NCI-H510A (cell line): Measurements from ENCODE around the gene WDR5.

Experiments used
- DNase-seq: peaks from one replicate; lab custom pipeline; 2025; lab: John Stamatoyannopoulos, UW

The WDR5 gene

DNA sequence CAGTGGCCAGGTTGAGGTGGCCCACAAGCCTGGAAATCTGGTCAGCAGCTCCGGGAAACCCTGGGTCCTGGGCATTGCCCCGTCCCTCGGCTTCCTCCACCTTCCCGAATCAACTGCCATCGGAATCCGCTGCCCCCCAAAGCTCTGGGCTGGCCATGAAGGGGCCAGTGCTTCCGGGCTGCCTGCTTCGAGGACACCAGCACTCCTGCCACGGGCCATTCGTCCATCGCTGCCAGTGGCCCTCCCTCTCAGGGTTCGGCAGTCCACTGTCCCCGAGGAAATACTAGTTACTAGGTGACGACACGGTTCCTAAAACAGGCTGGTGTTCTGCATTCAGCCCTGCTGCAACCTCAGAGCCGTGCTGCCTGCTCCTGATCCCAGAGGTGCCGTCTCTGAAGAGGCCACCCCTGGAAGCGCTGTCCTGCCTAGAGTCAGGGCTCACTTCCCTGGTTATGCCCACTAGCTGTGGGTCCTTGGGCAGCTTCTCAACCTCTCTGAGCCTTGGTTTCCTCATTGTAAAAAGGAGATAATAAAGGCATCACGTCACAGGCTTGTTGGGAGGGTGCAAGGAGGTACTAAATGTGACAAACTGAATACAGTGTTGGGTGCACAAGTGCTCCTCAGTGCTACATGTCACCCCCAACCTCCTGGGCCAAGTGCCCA is 3.5 kb upstream of the WDR5 start:
- DNase-seq: no peak

DNA sequence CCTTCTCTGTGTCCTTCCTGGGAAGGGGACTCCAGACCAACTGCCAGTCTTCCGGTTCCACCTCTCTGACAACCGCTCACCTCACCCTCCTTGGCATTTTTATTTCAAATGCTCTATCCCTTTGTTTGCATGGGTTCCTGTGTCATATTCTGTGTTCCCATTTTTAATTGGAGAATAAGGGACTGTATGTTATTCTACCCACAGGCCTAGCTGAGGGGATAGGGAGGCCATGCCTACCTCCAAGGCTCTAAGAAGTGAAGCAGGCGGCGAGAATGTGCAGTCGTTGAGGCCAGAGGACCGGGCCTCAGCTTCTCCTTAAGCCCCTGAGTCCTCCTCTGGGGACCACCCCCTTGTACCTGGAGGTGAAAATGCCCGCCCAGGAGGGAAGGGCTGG is 936 bp upstream of the WDR5 start:
- DNase-seq: no peak

DNA sequence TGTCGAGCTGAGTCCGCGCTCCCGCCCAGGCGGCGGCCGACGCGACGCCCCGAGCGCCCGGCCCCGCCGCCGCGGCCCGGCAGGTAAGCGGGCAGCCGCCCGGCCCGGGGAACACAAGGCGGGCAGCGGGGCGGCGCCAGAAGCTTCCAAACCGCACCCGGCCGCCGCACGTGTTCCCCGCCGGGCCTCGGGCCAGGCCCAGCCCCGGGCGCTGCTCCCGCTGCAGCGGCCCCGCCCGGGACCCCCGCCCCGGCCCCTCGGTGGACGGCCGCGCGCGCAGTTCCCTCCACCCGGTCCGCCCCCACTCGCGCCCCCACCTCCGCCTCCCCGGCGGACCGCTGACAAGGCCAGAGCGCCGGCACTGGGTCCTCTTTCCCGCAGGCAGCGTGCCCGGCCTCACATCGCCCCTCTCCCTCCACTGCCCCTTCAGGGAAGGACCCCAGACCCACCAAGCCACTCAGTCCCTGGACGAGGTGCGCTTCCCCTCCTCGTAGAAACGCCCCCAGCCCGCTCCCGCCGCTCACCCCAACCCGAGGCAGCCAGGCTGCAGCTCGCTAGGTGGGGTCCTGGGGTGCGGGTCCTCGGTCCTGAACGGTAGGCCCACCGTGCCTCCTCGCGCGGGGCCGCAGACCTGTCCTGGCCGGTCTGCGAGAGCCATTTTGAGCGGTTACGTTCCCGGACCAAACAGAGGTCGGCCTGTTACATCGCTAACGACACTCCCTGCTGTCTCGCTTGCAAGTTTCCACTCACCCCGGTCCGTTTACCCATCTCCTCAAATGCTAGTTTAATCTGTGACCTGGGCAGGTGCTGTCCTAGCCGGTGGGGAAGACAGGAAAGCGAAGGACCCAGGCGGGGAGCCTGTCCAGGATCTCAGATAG is 475 bp downstream of the WDR5 start:
- DNase-seq: no peak

DNA sequence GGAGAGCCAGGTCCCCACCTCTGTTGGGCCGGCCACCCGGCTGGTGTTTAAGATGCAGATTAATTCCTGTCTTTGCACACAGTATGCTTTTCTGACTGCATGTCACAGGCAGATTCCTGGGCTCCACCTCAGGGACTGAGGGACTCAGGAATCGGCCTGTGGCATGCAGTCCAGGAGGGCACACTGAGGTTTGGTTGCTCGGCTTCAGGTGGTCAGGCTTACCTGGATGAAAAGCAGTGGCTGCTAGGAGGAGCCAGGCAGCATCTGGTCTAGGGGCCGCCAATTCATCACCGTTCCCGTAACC is 1.1 kb downstream of the WDR5 start:
- DNase-seq: no peak

DNA sequence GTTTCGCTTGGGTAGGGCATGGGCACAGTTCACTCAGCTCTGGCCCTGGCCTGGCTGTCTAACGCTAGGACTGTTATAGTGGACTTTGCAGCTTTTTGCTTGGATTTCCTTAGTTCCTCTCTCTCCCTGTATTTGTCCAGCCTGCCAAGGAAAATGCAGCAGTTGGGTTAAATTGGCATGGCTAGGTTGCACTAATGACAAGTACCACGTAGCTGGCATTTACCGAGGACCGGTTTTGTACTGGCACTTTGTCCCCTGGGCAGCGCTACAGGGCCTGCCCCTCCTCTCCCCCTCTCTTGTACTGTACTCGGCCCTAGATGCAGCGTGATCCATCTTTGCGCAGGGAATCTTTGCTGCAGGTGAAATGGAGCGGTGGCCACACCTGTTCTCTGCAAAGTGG is 2.4 kb downstream of the WDR5 start:
- no peak for DNase-seq

DNA sequence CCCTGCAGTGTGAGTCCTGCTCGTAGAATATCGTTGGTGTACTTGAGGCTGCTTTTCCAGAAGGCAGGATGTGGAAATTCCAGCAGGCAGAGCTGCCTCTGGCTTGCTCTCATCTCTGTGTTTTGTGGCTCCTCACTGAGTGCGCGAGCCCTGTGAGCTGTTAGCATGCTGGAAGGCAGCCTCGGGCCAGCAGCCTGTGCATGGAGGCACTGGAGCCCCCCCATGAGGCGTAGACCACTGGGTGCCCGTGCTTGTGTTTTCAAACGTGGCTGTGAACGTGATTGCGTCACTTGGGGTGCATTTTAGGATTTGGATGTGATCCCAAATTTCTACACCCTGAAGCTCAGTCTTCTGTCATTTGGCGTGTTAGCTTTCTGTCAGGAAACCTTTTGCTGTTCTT is 3.2 kb downstream of the WDR5 start:
- no peak for DNase-seq

DNA sequence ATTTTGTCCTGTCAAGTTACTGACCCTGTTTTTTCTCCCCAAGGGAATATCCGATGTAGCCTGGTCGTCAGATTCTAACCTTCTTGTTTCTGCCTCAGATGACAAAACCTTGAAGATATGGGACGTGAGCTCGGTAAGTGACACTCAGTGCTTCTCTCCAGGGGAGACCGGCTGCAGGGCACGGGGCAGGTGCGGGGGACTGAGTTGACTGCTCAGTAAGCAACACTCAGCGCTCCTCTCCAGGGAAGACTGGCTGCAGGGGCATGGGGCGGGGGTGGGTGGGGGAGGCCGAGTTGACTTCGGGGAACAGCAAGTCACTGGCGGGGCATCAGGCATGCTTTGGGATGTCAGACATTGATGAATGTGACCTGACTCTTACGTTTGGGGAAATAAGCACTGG is 6.0 kb downstream of the WDR5 start:
- DNase-seq: no peak

DNA sequence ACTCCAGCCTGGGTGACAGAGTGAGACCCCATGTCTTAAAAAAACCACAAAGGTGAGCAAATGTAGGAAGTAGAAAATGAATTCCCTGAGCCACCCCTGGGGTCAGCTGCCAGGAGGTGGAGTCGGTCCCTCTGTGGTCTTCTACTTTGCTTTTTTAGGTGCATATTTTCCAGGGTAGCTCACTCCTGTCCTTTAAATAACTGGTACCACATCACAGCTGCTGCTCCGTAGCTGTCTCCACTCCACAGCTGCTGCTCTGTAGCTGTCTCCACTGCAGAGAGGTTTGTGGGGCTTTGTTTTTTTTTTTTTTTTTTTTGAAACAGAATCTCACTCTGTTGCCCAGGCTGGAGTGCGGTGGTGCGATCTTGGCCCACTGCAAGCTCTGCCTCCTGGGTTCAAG is 8.9 kb downstream of the WDR5 start:
- no peak for DNase-seq

DNA sequence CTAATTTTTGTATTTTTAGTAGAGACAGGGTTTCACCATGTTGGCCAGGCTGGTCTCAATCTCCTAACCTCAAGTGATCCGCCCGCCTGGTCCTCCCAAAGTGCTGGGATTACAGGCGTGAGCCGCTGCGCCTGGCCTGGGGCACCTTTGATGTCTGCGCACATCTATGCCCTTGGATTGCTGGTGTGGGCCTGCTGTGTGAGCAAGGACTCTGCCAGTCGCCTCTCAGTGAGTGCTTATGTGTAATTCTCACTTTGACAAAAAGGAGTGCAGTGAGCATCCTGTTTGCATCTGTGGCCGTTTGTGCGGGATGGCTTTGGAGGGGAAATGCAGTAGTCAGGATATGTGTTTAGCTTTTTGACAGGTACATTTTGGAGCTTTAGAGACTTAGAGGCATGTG is 9.4 kb downstream of the WDR5 start:
- no peak for DNase-seq

DNA sequence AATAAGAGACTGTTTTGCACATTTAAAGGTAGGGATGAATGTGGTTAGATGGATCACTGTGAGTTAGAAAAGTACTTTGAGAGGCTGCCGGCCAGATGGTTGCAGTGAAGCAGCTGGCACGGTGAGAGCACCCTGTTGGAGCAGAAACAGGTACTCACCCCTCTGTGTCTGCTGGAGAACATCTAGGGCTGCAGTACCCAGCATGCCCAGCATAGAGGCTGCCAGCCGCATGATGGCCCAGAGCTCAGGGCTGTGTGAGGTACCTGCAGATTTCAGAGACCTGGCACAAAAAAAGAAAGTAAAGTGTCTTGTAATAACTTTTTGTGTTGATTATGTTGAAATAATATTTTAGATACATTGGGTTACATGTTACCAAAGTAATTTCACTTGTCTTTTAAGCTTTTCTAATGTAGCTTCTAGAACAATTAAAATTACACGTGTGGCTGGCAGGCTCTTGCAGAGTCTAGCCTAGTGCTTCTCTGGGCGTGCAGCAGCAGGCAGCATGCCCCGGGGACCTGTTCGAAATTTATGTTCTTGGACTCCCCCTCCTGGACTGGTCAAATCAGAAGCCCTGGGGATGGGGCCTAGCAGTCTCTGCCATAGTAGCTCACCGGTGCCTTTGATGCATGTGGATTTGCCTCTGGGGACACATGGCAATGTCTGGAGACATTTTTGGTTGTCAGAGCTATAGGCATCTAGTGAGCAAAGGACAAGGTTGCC is 11.1 kb downstream of the WDR5 start:
- DNase-seq: no peak

DNA sequence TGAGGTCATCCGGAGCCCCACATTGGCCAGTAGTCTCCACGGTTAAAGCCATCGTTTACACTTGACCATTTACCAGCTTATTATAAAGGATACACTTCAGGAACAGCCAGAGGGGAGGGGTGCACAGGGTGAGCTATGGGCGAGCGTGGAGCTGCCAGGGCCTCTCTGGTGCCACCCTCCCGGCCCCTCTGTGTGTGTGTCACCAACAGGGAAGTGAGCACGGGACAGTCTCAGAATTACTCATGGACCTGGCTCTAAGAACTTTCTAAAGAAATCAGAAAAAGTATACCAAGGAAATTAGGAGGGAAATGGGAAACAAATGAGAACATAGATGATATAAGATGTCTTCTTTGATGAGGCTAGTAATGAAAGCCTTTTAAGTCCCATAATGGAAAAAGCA is 13.5 kb downstream of the WDR5 start:
- DNase-seq: no peak

DNA sequence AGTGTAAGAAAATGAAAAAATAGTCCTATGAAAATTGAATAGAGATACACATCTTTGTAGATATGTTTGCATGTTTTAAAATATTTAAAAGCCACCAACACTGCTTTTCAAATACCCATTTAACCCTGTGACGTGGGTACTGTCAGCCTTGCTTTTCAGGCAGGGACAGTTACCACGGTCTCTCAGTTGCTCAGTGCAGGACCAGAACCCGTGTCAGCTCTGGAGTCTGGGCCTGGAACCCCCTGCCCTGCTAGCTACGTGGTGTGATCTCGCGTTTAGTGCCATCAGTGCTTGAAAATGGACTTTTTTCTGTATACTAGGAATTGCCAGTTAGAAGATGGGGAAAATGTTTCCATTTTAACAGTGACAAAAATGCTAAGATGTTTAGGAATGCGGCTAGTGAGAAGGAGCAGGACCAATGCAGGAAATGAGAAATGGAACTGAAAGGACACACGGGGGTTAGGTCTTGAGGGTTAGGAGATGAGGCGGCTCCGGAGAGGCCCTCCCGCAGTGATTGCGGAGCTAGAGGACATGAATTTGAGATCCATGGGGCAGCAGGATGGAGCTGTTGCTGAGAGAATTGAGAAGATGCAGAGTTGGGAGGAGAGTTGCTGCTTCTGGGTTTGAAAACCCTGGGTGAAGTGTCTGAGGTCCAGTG is 14.8 kb downstream of the WDR5 start:
- no peak for DNase-seq

DNA sequence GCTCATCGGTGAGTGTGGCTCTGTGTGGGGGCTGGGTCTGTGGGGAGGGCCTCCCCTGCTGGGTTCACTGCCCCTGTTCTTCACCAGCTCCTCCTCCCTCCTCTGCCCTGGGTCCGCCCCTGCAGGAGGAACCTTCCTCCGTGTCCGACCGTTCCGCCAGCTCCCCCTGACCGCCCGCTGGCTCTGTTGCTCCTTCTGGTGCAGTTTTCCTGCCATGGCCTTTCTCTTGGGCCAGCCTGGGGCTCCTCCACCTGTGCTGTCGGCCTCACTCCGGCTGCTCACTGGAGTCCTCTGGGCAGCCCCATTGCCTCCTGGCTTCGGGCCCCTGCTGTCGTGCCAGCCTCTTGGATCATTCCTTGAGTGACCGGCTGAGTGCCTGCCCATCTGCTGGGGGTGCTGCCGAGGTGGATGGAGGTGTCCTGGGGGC is 16.2 kb downstream of the WDR5 start:
- no peak for DNase-seq

DNA sequence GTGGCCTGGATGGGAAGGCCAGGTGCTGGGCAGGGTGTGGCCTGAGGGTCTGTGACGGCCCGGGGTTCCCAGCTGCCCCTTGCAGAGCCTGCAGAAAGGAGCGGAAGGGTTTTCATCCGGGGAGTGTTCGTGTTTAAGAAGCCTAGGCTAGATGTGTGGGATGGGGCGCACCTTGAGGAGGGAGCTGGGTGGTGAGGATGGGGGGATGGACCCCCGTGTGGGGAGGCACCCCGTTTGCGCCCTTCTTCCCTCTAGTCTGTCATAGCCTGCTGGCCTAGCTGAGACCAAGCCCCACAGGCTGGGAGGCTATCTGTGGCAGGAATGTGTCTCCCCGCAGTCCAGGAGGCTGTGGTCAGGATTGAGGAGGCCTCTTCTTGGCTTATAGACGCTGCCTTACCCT is 16.6 kb downstream of the WDR5 start:
- DNase-seq: no peak

DNA sequence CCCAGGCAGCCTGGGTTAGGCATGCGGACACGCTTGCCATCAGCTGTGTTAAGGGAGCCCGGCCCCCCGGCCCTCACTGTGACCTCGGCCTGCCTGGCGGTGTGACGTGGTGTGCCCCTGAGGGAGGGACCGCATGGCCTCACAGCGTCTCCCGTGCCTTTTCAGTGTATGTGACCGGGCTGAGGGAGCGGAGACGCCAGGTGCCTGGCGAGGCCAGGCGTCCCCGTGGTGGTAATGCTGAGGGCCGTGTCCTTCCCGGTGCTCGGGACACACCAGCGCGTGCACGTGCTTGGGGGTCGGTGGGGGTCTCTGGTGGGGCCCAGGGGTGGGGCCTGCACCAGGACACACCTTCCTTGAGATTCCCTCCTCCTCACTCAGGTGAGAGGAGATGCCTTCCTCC is 17.6 kb downstream of the WDR5 start:
- no peak for DNase-seq

DNA sequence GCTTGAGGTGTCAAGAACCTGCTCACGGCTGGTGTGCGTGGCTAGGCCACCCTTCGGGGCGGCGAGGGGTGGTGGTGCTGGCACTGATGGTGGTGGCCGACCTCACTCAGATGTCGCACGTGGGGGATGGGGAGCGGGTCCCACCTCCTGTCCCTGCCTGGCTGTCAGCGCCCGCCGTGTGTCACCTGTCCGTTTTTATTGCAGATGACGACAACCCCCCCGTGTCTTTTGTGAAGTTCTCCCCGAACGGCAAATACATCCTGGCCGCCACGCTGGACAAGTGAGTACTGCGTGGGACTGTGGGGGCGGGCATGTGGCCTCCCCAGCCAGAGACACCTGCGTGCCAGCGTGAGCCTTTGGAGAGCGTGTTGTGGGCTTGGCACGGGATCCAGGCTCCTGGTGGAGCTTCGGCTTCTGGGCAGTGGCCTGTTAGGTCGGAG is 18.4 kb downstream of the WDR5 start:
- no peak for DNase-seq

DNA sequence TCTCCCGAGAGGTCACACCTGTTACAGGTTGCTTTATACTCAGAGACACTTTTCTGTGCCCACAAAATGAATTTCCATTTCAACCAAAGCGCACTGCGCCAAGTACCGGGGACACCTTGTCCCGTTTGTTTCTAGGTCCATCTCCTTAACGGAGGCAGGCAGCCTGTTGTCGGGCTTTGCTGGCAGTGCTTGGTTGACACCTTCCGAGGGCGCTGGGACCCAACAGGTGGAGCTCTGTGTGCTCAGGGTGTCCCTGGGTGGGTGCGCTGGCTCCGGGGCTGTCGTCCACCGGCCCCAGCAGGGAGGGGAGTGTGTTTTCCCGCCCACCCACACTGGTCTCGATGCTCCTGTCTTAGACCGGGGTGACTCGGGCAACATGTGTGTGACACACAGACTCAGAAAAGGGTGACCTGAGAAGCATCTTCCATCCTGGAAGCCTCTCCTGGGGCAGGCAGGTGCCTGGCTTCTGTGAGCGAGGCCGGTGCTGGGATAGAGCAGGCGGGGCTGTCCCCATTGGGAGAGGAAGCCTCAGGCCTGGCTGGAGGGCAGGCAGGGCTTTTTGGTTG is 20.0 kb downstream of the WDR5 start:
- DNase-seq: no peak

DNA sequence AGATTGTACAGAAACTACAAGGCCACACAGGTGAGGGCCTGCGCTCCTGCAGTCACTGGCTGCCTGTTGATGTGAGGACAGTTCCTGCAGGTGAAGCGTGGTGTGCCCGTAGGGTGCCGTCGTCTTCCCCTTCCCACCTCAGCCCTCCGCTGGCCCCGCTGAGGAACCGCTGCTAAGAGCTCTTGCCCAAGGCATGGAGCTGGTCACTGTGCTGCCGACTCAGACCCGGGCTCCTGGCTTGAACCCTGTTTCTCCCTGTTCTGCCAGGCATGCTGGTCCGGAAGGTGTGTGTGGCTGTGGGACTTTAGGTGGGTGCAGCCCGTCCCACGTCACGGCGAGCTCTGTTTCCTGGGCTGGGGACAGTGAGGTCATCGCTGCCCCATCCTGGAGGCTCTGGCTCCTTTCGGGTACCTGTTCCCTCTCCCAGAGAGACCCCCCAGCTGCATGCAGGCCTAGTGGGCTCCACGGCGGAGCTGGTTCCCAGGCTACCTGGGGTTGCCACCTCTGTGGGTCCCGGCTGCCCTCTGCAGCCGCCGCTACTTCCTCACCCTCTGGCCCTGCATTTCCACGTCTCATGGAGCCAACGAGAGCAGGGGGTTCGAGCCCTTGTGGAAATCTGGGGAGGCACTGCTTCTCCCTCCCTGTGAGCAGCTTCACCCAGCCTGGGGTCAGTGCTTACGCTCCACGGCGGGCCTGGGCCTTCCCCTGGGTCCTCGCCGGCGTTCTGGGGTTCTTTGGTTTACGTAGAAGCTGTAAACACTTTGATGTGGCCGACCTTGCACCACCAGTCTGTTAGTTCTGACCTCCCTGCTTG is 20.9 kb downstream of the WDR5 start:
- DNase-seq: no peak

DNA sequence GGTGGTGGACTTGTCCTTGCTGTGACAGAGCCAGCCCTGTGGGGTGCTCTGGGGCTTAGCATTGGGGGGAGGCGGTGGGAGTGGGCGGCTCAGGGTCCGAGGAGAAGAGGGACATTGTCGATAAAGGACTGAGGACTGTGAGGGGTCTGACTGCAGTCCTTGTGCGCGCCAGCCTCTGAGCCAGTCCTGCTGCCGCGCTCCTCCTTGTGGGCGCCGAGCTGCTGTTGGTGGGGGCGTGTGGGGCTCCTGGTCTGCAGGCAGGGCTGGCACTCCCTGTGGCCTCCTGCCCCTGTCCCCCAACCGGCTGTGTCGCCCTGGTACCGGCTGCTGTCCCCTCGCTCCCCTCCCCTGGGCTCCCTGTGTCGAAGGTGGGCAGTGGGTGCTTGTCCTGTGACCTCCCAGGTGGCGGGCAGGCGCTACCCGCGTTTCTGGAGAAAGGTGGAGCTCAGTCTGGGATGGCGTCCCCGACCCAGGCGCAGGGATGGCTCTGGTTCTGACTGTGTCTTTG is 21.6 kb downstream of the WDR5 start:
- DNase-seq: no peak

DNA sequence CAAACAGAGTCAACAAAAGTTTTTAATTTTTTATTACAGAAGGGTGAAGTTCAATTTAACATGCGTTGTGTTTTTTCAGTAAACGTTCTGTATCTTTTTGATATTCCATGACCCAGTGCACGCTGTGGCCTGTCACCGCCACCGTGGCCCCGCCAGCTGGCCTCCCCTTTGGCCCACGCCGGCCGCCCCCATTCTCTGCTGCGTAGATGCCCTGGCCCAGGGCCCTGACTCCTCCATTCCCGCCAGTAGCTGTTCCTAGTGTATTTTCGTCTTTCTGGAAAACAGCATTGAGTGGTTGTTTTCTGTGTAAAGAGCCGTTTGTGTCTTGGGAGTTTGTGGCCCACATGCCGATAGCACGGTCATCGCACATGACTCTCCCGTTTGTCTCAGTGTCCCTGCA is 22.4 kb downstream of the WDR5 start:
- no peak for DNase-seq

DNA sequence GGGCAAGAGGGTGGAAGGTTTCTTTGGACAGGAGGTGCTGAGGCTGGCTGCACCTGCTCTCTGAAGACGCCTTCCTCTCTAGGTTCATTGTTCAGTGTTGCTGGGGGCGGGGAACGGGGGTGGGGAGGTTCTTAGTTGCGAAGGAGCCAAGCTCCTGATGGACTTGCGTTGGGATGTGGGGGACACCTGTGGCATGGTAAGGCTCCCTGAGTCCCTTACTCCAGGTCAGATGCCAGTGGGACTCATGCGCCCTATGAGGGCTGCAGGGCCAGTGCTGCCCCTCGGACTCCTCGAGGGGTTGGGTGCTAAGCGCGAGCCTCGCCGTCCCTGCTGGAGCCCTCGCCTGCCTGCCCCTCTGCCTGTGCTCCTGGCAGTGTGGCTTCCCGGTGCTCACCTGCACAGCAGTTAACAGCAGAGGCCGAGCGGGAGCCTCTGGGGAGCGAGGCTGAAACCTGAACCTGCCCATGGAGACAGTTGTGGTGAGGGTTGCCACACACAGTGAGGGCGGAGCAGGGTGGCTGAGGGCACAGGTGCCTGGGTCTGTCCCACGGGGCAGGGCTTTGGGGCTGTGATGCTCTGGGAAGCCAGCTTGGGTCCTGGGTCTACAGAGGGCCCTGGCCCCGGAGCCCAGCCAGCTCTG is 23.0 kb downstream of the WDR5 start:
- no peak for DNase-seq
